B cell (primary cell): ENCODE results near the gene PIGQ. TPM values are rescaled to one million over a fixed set of nuclear protein-coding genes. Genes with fewer than 3 reads are reported as not detected.

Source experiments
- ATAC-seq: fragments of 200-7000 bp; cut with Tn5 transposase; one replicate; pipeline ENCODE4 v1.10.0; 2021; ENCODE audit warnings: low read depth, mild to moderate bottlenecking, moderate number of reproducible peaks, moderate library complexity
- CTCF ChIA-PET: fragments of 350-600 bp; sonication (Branson Sonifier 250); formaldehyde crosslinking; loops from one replicate; lab custom pipeline; 2021; ENCODE audit warnings: antibody characterized with exemption, inconsistent platforms; lab: Charles Lee
- POLR2A ChIA-PET: fragments of 350-600 bp; sonication (Branson Sonifier 250); formaldehyde crosslinking; loops from one replicate; lab custom pipeline; 2021; ENCODE audit warnings: antibody characterized with exemption; lab: Charles Lee
- DNase-seq: peaks from one replicate; pipeline ENCODE4 v3.0.0; 2013
- H2AFZ ChIP-seq: 2 replicates; pipeline ENCODE4 v1.6.1; 2012; ENCODE audit warnings: mild to moderate bottlenecking, low read depth, low read length; ENCODE audit not compliant: insufficient read depth, poor library complexity, severe bottlenecking
- H3K27ac ChIP-seq, 2 donors: 1 replicate in 1 of 2; 2 replicates in 1 of 2; pipeline ENCODE4 v1.5.1; 2012 to 2013; ENCODE audit warnings: low read length in 2 of 2, mild to moderate bottlenecking in 2 of 2, moderate library complexity in 1 of 2
- H3K27me3 ChIP-seq, 4 experiments: fragments of 200-600 bp in 1 of 4; sonication (generic) in 1 of 4; replicated peaks in 1 of 4; 1 replicate in 2 of 4; 2 replicates in 2 of 4; pipeline versions ENCODE4 v1.6.1 to v1.7.0; 2013 to 2016; ENCODE audit warnings: low read length in 3 of 4, mild to moderate bottlenecking in 2 of 4, mixed read lengths in 1 of 4, moderate library complexity in 1 of 4; ENCODE audit not compliant: insufficient read depth in 4 of 4, control insufficient read depth in 3 of 4; ENCODE audit errors: control extremely low read depth in 1 of 4
- H3K36me3 ChIP-seq, 2 experiments: replicated peaks in 1 of 2; 1 replicate in 1 of 2; 2 replicates in 1 of 2; pipeline versions ENCODE4 v1.6.1 to v1.7.1; 2013; ENCODE audit warnings: low read length in 1 of 2; ENCODE audit not compliant: insufficient read depth in 2 of 2, control insufficient read depth in 1 of 2; ENCODE audit errors: control extremely low read depth in 1 of 2, extremely low read depth in 1 of 2
- H3K4me1 ChIP-seq, 2 donors: fragments of 200-600 bp in 1 of 2; sonication (generic) in 1 of 2; 1 replicate in 1 of 2; 2 replicates in 1 of 2; pipeline versions ENCODE4 v1.5.1 to v1.6.1; 2013 to 2017; ENCODE audit warnings: low read length in 2 of 2; ENCODE audit not compliant: control insufficient read depth in 2 of 2, insufficient read depth in 2 of 2
- H3K4me2 ChIP-seq: replicated peaks from 2 replicates; pipeline ENCODE3; 2012; ENCODE audit warnings: mild to moderate bottlenecking, low read depth, low read length; ENCODE audit not compliant: poor library complexity, severe bottlenecking
- H3K4me3 ChIP-seq, 5 experiments: fragments of 200-600 bp in 1 of 5; sonication (generic) in 1 of 5; 1 replicate in 3 of 5; 2 replicates in 2 of 5; pipeline versions ENCODE4 v1.5.1 to v1.7.0; 2011 to 2016; ENCODE audit warnings: low read length in 4 of 5, mild to moderate bottlenecking in 4 of 5, low read depth in 2 of 5, control low read depth in 1 of 5, moderate library complexity in 1 of 5; ENCODE audit not compliant: insufficient read depth in 1 of 5; ENCODE audit errors: control extremely low read depth in 1 of 5, extremely low read depth in 1 of 5
- H3K79me2 ChIP-seq: fragments of 200-600 bp; sonication (generic); one replicate; pipeline ENCODE4 v1.6.0; 2016; ENCODE audit warnings: low read length; ENCODE audit not compliant: control insufficient read depth, insufficient read depth
- H3K9ac ChIP-seq: fragments of 200-600 bp; sonication (generic); 2 replicates; pipeline ENCODE4 v1.6.1; 2017; ENCODE audit warnings: mild to moderate bottlenecking, low read length, moderate library complexity
- H3K9me3 ChIP-seq, 3 donors: one replicate each; pipeline versions ENCODE4 v1.6.1 to v1.7.1; 2013; ENCODE audit warnings: low read length in 2 of 3; ENCODE audit not compliant: control insufficient read depth in 2 of 3, insufficient read depth in 1 of 3; ENCODE audit errors: control extremely low read depth in 1 of 3
- H4K20me1 ChIP-seq: 2 replicates; pipeline ENCODE4 v1.6.0; 2012; ENCODE audit warnings: mild to moderate bottlenecking, low read length; ENCODE audit not compliant: insufficient read depth, control insufficient read depth, poor library complexity, severe bottlenecking
- H3K27ac Mint-ChIP-seq: one replicate; pipeline ENCODE4 v1.8.0; 2021; ENCODE audit warnings: mixed read lengths
- H3K27me3 Mint-ChIP-seq: one replicate; pipeline ENCODE4 v1.8.0; 2021; ENCODE audit warnings: mixed read lengths
- H3K4me1 Mint-ChIP-seq: one replicate; pipeline ENCODE4 v1.8.0; 2021; ENCODE audit warnings: mixed read lengths
- H3K4me3 Mint-ChIP-seq: one replicate; pipeline ENCODE4 v1.8.0; 2021; ENCODE audit warnings: mixed read lengths
- H3K9me3 Mint-ChIP-seq: one replicate; pipeline ENCODE4 v1.8.0; 2022; ENCODE audit warnings: mixed read lengths; ENCODE audit not compliant: insufficient read depth
- EZH2 ChIP-seq: IDR thresholded peaks from 2 replicates; pipeline ENCODE4 v1.6.1; 2012; ENCODE audit warnings: borderline replicate concordance, low read depth, mild to moderate bottlenecking, moderate library complexity, low read length; ENCODE audit not compliant: insufficient read depth, poor library complexity, severe bottlenecking
- WGBS: methylation state at CpG from one replicate; pipeline ENCODE4 v1.1.5; 2013; ENCODE audit warnings: missing lambda C conversion rate; ENCODE audit not compliant: insufficient coverage; 5-methylcytosine and 5-hydroxymethylcytosine counted together
- intact Hi-C: fragments of 100-400 bp; cut with micrococcal nuclease; formaldehyde crosslinking; loops from one replicate; pipeline ENCODE4 v1.10.0; 2022
- polyA plus RNA-seq: library from polyadenylated mRNA; depleted of rRNA; stranded (reverse); fragments of >200 nt; gene quantifications from 2 replicates; pipeline ENCODE4 v1.2.3, GENCODE V29; 2012
- total RNA-seq, 2 donors: library from RNA; stranded (reverse); fragments of 120-200 nt in 1 of 2; gene quantifications; 1 replicate in 1 of 2; 2 replicates in 1 of 2; pipeline versions ENCODE4 v1.2.3 to v1.2.4, GENCODE V29; 2013 to 2022
- TF ChIP-seq, protein P1 (sequence below): fragments of 200-600 bp; IDR thresholded peaks from one replicate; pipeline ENCODE4 v1.8.0; 2022; ENCODE audit warnings: antibody characterized with exemption, mild to moderate bottlenecking

The PIGQ gene
- total and polyA plus RNA-seq, 2 donors (not counting 1 experiment from before 2014, with no cell fraction given), result 56.9 to 68.5 TPM

DNA sequence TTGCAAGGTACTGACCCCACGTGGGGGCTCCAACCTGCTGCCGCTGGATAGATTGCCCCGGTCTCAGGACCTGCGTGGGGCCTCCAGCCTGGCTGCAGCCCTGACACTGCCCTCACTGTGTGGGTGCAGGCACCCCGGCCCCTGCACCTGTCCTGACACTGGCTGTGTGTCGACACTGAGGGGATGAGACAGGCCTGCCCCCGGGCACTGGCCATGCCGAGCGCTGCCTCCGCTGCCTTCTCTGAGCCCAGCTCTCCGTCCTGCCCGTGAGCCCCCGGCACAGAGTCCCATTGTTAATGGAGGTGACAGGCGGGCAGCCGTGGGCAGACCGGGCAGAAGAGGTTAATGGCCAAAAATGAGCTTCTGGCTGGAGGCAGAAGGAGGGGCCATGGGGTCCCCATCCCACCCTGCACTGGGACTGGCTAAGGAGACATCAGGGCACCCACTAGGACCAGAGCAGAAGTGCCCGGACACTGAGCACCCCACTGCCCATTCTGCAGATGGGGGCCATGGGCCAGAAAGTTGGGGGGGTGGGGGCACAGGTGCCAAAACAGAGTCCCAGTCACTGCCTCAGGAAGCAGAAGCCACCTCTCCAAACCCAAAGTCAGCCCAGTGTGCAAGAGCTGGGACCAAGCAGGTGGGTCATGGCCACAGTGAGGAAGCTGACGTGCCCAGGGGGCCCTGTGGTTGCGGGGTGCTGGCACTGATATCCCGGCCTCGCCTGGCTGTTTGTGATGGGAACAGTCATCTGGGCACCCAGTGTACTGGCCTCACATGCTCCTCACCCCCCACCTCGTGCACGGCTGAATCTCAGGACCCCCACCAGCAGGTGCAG is 12.1 kb upstream of the PIGQ start:
- ATAC-seq, result no peak

More for the DNA sequence above, 12.1 kb upstream of the PIGQ start:
- no peak overlapping the region for H3K27ac Mint-ChIP-seq
- Histone ChIP-seq H3K4me1 (peaks cover 3 to 6% of the 10 kb centered on the region in 2 donors), H3K27me3 (peaks cover 0 to 34% (median 10%) of the 10 kb centered on the region in 4 experiments), H3K4me3 (no peak overlapping the region), H4K20me1 (no peaks in the 10 kb centered on the region), H2AFZ (no peak overlapping the region), H3K9ac (no peak overlapping the region), H3K9me3 (peaks cover 0 to 7% (median 0%) of the 10 kb centered on the region in 3 donors), H3K4me2 (no peak overlapping the region), H3K36me3 (peaks cover 0 to 2% of the 10 kb centered on the region in 2 experiments), H3K79me2 (no peaks in the 10 kb centered on the region), H3K27ac (no peak overlapping the region)
- no peak for DNase-seq
- WGBS, result 67% methylated on average over 23 of the region's 23 CpGs
- H3K4me3 Mint-ChIP-seq, result no peak overlapping the region
- ChIA-PET POLR2A (no interaction called here), CTCF (no interaction called here)
- H3K27me3 Mint-ChIP-seq, result peaks cover 10% of the 10 kb centered on the region
- peaks cover 2% of the 10 kb centered on the region for H3K4me1 Mint-ChIP-seq
- intact Hi-C loops, result no loop called here
- H3K9me3 Mint-ChIP-seq, result no peaks in the 10 kb centered on the region
- no peak for TF ChIP-seq EZH2
- TF ChIP-seq, protein P1, sequence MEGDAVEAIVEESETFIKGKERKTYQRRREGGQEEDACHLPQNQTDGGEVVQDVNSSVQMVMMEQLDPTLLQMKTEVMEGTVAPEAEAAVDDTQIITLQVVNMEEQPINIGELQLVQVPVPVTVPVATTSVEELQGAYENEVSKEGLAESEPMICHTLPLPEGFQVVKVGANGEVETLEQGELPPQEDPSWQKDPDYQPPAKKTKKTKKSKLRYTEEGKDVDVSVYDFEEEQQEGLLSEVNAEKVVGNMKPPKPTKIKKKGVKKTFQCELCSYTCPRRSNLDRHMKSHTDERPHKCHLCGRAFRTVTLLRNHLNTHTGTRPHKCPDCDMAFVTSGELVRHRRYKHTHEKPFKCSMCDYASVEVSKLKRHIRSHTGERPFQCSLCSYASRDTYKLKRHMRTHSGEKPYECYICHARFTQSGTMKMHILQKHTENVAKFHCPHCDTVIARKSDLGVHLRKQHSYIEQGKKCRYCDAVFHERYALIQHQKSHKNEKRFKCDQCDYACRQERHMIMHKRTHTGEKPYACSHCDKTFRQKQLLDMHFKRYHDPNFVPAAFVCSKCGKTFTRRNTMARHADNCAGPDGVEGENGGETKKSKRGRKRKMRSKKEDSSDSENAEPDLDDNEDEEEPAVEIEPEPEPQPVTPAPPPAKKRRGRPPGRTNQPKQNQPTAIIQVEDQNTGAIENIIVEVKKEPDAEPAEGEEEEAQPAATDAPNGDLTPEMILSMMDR, result no peak
